Measurements from ENCODE around the gene NEURL1.

The NEURL1 gene

DNA sequence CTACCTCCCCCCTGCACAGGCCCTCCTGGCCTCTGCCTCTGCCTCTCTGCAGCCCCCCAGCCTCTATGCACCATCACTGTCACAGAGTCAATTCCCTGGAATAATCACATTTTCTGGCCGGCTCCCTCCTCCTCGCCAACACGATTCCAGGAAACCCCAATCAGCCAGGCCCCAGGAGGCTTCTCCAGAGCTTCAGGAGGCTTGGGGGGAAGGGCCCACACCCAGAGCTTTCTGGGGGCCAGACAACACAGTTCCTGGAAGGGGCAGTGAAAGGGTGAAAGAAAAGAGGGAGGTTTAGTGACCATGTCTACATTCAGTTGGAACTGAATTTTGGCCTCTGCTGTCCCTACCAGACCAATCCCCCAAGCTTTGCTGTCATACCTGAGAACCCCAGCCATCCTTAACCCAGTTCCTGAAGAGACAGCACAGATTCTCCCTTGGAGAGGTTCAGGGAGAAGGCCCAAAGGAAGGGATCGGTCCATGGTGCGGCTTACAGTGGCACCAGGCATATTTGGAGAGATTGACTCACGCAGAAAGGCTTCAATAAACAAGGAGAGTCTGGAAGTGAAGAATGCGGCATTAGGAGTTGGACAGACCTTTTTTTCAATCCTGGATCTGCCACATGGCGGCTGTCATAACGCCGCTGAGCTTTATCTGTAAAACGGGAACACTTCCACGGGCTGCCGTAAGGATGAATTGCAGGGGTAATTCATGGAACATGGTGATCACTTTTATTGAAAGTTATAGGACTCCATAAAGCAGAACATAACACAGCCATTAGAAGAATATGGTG lies 89.0 kb downstream of the NEURL1 start:
- DNase-seq (ENCODE audit: low spot score): no peak
- no peak for FAIRE-seq

DNA sequence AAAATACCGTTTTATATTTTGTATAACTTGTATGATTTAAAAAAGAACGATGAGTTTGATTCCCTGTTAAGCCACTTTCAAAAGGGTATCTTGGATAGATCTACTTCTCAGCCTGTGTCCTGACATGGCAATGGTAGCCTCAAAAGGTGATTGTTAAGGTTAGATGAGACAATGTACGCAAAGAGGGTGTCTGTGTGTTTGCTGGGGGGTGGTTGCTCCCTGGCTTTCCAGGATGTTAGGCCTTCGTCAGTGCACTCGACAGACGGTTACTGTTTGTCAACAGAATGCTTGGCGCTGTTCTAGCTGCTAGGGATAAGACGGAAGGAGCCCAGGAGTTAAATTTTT lies 90.3 kb downstream of the NEURL1 start:
- no peak for DNase-seq (ENCODE audit: low spot score)
- no peak for FAIRE-seq

DNA sequence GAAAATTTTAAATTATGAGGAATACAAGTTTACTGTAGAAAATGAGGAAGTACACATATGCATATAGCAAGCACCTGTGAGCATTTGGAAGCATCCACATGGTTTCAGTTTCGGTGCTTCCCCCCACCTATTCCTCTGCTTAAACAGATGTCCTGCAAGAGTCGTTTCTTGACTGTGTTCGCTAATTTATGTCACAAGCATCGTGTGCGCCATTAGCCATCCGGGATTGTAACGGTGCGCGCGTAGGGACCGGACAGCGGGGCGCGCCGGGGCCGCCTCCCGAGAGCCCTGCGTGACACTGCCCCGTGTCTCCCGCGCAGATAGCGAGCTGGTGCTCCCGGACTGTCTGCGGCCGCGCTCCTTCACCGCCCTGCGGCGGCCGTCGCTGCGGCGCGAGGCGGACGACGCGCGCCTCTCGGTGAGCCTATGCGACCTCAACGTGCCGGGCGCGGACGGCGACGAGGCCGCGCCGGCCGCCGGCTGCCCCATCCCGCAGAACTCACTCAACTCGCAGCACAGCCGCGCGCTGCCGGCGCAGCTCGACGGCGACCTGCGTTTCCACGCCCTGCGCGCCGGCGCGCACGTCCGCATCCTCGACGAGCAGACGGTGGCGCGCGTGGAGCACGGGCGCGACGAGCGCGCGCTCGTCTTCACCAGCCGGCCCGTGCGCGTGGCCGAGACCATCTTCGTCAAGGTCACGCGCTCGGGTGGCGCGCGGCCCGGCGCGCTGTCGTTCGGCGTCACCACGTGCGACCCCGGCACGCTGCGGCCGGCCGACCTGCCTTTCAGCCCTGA lies 90.9 kb downstream of the NEURL1 start:
- no peak for FAIRE-seq
- no peak for DNase-seq (ENCODE audit: low spot score)

DNA sequence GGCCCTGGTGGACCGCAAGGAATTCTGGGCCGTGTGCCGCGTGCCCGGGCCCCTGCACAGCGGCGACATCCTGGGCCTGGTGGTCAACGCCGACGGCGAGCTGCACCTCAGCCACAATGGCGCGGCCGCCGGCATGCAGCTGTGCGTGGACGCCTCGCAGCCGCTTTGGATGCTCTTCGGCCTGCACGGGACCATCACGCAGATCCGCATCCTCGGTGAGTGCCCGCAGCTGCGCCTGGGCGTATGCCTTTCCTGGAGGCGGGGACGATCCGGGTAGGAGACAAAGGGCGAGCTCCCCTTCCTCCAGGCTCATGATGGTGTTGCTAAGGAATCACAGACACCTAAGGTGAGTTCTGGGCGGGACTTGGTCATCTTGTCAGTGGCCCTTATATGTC lies 91.5 kb downstream of the NEURL1 start:
- no peak for FAIRE-seq
- no peak for DNase-seq (ENCODE audit: low spot score)

DNA sequence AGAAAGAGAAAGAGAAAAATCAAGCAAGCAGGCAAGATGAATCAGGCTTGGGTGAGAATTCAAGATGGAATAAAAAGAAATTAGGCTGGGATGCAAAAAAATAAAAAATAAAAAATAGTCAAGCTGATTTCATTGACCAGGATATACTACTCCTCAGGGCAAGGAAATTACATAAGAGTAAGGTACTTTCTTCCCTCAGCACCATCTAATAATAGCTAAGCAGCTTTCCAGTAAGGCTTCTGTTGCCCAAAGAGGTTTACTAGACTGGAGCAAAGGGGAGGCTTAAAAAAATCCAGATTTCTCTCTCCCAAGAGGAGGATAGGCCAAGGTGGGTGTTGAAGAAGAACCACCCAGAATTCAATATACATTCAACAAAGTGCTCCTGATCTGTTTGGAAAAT lies 93.6 kb downstream of the NEURL1 start:
- DNase-seq (ENCODE audit: low spot score): no peak
- no peak for FAIRE-seq

DNA sequence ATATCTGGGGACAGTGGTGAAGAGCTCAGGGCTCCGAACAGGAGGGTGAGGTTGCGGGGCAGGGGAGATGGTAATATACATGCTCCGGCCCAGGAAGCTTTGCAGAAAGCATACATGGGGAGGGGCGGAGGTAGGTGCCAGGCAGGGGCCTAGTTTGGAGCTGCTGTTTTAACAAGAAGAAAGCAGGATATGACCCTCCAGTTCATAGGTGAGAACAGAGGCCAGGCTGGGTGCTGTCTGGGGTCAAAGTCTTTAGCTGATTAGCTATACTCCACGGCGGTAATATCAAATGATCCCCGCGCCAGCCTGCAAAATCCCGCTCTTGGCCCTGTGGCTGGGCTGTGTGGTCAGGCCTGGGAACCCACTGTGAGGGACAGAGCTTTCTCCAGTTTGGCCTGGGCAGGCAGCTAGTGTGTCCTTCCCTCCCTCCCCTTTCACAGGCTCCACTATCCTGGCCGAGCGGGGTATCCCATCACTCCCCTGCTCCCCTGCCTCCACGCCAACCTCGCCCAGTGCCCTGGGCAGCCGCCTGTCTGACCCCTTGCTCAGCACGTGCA lies 95.6 kb downstream of the NEURL1 start:
- DNase-seq (ENCODE audit: low spot score): no peak
- FAIRE-seq: no peak

DNA sequence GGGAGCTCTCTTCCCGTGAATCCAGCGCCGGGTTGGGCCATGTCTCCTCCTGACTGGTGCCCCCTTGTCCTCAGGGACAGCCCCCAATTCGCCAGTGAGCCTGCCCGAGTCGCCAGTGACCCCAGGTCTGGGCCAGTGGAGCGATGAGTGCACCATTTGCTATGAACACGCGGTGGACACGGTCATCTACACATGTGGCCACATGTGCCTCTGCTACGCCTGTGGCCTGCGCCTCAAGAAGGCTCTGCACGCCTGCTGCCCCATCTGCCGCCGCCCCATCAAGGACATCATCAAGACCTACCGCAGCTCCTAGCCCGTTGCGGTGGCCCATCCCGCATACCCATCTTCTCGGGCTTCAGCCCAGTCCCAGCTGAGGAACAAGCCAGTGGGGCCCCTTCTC lies 96.6 kb downstream of the NEURL1 start:
- no peak for DNase-seq (ENCODE audit: low spot score)

DNA sequence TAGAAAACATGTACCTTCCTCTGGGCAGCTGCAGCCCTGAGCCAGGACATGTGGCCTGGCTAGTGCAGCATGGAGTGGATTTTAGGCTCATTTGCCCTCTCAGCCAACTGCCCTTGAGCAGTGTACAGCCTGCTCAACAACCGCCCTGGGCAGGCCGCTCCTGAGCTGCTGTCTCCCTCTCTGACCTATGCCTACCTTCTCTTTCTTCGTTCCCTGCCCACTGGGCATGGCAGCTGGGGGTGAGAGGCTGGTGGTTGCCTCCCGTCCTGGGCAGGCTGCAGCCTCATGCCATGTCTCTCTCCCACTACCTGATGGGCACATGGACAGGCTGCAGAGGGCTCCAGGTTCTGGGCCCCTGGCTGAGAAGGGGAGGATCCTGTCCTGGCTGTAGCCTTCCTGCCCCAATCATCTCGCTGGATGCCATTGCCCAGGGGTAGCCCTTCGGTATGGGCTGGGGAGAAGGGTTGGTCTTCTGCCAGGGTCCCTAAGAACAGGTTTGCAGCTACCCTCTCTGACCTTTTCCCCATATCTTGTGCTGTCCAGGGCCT lies 97.3 kb downstream of the NEURL1 start:
- no peak for DNase-seq (ENCODE audit: low spot score)
- no peak for FAIRE-seq

More for the DNA sequence above, 96.6 kb downstream of the NEURL1 start:
- no peak for FAIRE-seq

DNA sequence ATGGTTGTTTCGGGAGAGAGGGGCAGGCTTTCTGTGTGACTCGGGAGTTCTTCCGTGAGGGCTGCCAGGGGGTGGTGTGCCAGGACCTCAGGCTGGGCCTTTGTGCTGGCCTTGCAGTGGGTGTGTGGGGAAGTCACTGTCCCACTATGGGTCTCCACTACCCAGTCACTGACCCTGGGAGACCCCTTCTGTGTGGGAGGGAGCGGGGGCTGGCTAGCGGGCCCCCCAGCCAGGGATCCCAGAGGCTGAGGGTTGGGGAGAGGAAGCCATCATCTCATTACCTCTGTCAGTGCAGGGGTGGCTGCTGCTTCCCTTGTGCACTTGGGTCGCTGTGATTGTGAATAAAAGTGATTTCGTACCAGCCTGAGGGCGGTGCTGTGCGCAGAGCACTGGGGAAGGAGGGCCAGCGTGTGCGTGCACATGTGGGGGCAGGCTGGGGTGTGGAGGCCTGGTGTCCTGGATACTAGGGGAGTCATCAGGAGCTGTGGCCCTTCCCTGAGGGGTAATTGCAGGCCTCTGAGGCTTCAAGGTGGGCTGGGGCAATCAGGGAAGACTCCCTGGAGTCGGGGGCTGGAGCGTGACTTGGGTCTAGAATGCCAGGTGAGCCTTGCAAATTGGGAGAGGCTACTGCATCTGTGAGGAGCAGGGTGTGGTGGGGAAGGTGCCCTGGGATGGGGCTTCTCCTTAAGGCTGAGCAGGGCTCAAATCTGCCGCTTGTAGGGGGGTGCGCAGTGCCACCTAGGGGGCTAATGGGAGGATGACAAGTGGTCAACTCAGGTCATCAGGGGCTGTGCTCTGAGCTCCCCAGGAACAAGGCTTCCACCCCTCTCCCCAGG lies 98.9 kb downstream of the NEURL1 start:
- peak; percentile 81 for DNase-seq (ENCODE audit: low spot score)
- FAIRE-seq: peak; percentile 30

DNA sequence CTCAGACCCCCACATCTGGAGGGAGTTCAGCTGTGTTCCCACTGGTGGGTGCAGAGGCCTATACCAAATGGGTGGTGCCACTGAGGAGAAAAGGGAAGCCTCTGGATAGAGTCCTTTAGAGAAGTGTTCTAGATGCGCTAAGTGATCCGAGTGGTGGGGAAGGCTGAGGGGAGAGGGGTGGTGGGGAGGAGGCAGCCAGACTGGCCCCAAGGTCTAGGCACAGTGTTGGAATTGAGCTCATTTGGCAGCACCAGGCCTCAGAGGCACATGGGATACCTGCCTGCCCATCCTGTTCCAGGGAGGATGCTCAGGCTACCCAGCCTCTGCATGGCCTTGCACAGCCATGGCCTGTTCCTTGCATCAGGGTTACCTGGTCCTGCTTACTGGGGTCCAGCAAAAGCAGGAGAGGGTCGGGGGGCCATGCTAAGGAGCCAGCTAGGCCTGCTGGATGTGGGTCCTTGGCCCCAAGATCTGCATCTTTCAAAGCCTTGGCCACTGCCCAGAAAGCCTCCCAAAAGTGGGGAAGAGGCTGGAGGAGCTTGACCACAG lies 99.6 kb downstream of the NEURL1 start:
- DNase-seq (ENCODE audit: low spot score) (no peak), FAIRE-seq (no peak)

DNA sequence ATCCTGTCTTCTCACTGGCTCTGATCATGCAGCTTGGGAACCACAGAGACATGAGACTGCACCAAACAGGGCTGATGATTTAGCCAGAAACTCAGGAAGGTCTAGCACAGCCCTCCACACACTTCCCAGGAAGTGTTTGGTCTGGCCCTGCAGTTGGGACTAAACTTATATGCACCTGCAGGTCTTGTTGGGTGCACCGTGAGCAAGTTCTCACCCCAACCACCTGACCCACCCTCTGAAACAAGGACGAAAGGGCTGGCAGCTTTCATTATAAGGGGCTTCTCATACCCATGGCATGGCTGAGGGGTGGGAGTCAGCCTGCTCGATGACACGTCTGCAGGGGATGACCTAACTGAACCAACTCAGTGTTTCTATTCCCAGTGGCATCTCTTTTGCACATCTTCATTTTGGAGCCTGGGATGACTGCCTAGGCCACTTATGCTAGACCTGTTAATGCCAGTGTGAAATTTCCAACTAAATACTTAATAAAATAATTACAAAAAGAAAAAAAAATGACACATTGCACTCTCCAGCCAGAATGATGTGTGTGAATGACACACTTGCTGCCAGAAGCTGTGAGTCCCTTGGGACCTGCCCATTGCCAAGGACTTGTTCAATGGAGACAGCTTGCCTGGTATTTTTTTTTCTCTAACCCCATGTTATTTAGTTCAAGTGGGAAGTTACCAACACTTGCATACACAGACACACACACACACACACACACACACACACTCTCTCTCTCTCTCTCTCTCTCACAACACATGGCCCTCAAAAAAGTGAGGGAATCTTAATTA lies 102.6 kb downstream of the NEURL1 start:
- FAIRE-seq: no peak
- no peak for DNase-seq (ENCODE audit: low spot score)

DNA sequence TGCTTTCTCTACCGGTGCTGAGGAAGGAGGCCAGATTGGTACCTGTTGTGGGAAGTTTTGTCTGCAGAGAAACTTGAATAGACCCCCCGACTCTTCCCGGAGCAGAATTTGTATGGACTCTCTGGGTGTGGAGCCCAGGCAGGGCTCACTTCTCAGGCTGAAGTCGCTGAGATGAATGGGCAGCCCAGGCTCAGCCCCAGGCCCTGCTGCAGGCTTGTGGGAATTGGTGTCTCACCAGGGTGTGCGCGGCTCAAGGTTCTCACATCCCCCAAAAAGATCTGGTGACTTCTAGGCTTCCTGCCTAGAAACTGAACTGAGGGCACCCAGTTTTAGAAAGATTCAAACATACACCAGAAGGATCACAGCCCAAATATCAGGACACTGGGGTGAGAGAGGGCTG lies 103.5 kb downstream of the NEURL1 start:
- DNase-seq (ENCODE audit: low spot score): no peak

DNA sequence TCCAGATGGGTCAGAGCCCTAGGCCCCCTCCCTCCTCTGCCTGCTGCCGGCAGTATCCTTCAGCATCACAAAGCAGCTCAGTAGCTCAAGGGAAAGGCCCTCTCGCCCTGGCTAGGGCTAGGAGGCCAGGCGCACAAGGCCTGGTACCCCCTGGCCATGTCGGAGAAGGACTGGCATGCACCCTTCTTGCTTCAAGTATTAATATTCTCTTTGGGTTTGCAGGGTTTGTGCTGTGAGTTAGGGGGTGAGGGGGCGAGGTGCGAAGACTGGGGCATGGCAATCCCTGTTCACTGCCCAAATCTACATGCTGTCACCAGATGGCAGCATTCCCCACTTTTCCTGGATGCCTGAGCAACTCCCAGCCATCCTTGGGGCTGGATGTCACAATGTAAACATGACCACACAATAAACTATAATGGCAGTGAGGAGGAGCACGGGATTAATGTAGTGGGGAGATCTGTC lies 105.2 kb downstream of the NEURL1 start:
- DNase-seq (ENCODE audit: low spot score): peak; percentile 82
- FAIRE-seq: peak; percentile 53

More for the DNA sequence above, 103.5 kb downstream of the NEURL1 start:
- FAIRE-seq: no peak

DNA sequence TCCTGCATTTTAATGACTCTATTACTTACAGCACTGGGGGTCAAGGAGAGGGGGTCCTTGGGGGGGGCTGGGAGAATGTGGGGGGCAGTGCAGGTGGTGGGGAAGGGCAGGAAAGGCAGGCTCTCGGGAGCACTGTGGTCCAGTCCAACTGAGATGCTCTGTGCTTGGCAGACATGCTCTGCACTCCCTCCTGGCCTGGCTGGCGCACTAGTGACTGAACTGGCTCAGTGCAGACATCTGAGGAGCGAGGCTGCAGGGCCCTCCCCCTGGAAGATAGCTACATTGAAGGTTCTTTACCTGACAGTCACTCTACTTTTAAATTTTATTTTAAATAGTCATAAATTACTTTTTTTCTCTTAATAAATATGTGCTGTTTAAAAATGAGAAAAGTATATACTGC lies 105.7 kb downstream of the NEURL1 start:
- no peak for DNase-seq (ENCODE audit: low spot score)
- FAIRE-seq: no peak

DNA sequence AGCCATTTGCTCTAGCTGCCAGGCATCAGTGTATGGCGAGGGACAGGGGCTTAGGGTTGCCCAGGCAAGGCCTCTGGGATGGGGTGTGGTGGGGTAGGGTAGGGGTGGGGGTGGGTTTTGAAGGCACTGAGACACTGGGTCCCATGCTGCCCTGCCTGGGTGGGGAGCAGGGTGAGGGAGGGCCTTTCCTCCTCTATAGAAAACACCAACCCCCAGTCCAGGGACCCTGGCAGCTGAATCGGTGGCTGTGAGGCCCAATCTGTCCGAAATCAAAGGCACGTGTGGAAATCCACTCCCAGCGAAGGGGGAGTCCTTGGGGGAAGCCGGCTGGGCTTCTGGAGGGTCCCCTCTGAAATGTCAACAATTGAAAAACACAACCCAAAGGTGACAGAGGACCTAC lies 106.4 kb downstream of the NEURL1 start:
- FAIRE-seq (no peak), DNase-seq (ENCODE audit: low spot score) (no peak)

DNA sequence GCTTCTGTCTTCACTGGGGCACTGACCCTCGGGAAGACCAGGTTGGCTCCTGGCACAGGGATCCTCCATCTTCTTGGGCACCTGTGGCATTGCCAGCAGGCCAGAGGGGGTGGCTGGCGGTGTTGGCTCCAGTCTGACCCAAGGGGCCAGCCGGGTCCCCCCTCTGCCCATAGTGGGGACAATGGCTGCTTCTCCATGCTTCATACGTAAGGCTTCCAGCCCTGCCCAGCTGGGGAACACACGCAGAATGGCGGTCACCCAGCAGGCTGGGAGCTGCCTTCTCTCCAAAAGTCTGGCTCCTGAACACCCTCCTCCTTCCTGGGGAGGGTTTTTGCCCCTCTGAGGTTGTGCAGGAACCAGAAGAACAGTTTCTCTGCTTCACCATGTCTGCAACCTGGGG lies 106.8 kb downstream of the NEURL1 start:
- FAIRE-seq (no peak), DNase-seq (ENCODE audit: low spot score) (no peak)

DNA sequence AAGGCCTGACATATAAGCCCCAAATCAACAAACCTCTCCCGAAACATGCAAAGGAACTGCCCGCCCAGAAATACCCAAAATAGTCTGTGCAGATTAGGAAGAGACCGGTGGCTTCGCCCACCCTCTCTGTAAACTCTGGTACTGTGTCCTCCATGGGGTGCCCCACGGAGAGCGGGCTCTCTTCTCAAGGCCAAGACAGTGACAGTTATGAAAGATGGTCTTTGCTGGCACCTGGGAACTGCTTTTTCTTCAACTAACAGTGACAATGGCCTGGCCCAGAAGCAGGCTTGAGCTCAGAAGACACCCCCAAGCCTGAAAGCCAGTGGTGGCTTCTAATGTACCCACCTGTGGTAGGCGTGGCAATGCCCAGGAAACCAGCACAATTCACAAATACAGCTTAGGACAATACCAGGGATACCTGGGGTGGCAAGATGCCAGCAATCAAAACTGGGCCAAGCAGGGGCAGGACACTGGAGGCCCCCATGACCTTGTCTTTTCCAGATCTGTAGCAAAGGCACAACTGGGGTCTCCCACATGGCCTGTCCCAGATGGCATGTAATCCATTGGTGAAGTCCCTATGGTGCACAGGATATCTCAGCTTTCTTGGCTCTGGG lies 107.6 kb downstream of the NEURL1 start:
- DNase-seq (ENCODE audit: low spot score): no peak
- FAIRE-seq: no peak

DNA sequence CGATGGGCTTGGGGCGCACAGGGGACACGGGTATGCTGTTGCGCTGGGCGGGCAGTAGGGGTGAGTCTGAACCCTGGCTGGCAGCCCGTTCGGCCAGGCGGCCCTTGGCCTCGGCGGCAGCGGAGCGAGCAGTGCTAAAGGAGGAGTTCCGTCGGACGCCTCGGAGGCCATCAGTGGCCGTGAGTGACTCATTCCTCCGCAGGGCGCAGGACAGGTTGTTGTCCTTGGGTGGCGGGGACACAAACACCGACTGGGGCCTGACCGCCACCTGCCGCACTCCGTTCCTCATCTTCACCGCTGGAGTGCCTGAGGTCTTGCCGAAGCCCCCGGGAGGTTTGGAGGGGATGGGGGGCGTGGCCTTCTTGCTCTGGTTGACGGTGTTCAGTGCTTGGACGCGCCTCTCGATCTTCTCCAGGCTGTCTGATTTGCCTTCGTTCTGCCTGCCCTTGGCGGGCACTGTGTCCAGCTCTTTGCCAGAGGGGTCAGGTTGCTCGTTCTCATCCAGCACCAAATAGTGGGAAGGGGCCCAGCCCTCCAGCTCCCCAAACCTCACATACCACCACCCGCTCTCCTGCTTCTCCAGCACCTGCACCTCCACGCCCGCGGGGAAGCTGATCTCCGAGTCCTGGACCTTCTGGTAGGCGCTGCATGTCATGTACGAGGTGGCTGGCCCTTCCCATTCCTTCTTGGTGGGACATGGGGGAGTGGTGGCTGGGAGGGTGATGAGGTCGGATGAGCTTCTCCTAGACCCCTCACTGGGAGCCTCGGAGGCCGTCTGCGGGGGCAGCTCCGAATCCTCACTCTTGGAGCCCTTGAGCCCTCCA lies 108.7 kb downstream of the NEURL1 start:
- DNase-seq (ENCODE audit: low spot score) (no peak), FAIRE-seq (no peak)

DNA sequence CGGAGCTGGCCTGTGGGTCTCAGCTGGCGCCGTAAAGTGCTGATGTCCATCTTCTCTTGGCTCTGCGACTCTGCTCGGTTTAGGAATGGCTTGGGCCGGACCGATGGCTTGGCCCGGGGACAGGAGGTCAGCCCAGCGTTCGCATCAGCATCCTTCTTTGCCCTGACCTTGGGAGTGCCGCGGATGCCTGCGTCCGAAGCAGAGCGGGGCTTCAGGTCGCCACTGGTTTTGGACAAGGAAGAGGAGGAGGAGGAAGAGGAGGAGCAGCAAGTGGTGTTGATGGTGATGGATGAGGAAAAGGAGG lies 109.3 kb downstream of the NEURL1 start:
- DNase-seq (ENCODE audit: low spot score): no peak
- no peak for FAIRE-seq
